ENCODE measurements around the gene MOV10L1.

Gene MOV10L1

DNA sequence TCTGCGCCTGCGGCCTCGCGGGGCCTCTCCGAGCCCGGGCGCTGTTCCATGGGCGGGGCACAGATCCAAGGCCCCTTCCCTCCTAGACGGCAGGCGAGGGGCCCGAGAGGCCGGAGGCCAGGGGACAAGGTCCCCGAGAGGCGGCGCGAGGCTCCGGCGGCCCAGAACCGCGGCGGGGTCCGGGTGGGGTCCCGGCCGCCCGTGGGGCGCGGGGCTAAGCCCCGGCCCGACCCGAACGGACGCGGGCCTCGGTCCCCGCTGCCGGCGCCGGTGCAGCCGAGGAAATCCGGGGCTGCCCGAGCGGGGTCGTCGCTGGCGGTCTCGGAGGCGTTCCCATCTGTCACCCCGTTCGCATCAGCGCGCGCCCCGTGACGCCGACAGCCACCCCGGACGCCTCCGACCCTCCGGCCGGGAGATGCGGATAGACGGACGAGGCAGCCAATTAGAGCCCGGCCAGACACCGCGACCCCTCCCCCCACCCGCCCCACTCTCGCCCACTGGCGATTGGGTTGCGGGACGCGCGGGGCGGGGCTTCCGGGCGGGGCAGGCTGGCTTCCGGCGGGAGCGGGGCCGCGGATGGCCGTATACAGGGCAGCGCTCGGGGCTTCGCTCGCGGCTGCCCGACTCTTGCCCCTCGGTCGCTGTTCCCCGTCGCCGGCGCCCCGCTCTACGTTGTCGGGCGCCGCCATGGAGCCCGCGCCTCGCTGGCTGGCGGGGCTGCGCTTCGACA lies 110.8 kb downstream of the MOV10L1 start, which contains the start of gene SELENOO:
Gene SELENOO (plus strand): TSS at position 551 of the 730 bp plus-strand sequence. CDS start 26 bp downstream, at position 577.
- H4K20me1 ChIP-seq (ENCODE audit: insufficient read depth, low read length): no peaks in the 10 kb centered on the region
- peak within 1 kb of the TSS; percentile 43; the same call in 1 of the 2 replicates for H2AFZ ChIP-seq (ENCODE audit: low read length)
- no peaks in the 10 kb centered on the region for H3K9me3 ChIP-seq (replicated peaks; ENCODE audit: insufficient read depth, low read length)
- no peaks in the 10 kb centered on the region for H3K27me3 ChIP-seq (replicated peaks; ENCODE audit: insufficient read depth, low read length)
- 0 out of 2 replicates have a peak, but pooled peaks cover 9% of the 10 kb centered on the region for H3F3A ChIP-seq (ENCODE audit: insufficient read depth, low read length)
- H3K36me3 ChIP-seq (replicated peaks; ENCODE audit: insufficient read depth, low read length): no peaks in the 10 kb centered on the region
- peak; percentile 91 for DNase-seq
- peak within 1 kb of the TSS; percentile 48 for H3K9ac ChIP-seq (ENCODE audit: low read length)
- TF ChIP-seq EZH2phosphoT487 (IDR thresholded peaks at IDR 0.05; ENCODE audit: low read length) (no peak), EZH2 (optimal IDR thresholded peaks at IDR 0.05; ENCODE audit: low read depth, low read length) (no peak), CTCF (IDR thresholded peaks at IDR 0.05; ENCODE audit: low read length) (no peak)
- peaks cover 17% of the 10 kb centered on the region for H3K79me2 ChIP-seq (ENCODE audit: low read length)
- peaks cover 7% of the 10 kb centered on the region; the same call in 1 of the 2 replicates for H3K4me1 ChIP-seq (ENCODE audit: low read length)
- H3K4me3 ChIP-seq (ENCODE audit: low read length): peak within 1 kb of the TSS; percentile 77
- peak within 1 kb of the TSS; percentile 90 for H3K4me2 ChIP-seq (ENCODE audit: low read depth, low read length)
- H3K27ac ChIP-seq (ENCODE audit: low read length): no peak within 1 kb of the TSS
- H3K9me2 ChIP-seq (replicated peaks; ENCODE audit: insufficient read depth, low read length): no peaks in the 10 kb centered on the region

DNA sequence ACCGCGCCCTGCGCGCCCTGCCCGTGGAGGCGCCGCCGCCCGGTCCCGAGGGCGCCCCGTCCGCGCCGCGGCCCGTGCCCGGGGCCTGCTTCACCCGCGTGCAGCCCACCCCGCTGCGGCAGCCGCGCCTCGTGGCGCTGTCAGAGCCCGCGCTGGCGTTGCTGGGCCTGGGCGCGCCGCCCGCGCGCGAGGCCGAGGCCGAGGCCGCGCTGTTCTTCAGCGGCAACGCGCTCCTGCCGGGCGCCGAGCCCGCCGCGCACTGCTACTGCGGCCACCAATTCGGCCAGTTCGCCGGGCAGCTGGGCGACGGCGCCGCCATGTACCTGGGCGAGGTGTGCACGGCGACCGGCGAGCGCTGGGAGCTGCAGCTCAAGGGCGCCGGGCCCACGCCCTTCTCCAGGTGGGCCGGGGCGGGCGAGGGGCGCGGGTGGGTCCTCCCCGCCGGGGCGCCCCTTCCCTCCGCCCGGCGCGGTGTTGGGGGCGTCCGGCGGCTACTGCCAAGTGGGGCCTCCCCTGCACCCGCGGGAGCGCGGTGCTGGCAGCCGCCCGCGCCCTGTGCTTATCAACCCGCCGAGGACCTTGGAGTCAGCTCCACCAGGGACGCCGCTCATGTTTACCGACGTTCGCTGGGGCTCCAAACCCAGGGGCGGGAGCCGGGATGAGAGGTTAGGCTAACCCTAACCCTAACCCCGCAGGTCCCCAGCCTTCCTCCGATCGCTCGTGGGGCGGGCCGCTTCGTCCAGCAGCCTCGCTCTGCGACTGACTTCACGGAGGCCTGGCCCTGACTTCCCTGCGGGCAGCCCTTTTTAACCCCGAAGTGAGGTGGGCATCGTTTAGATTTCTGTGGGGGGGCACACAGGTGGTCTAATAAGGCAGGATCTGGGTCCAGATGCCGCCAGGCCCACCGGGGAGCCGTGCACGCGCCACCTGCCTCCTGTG lies 111.7 kb downstream of the MOV10L1 start:
- H3K79me2 ChIP-seq (ENCODE audit: low read length): peaks cover 17% of the 10 kb centered on the region
- no peaks in the 10 kb centered on the region for H3K9me3 ChIP-seq (replicated peaks; ENCODE audit: insufficient read depth, low read length)
- peak overlapping the region; percentile 90 for H3K4me2 ChIP-seq (ENCODE audit: low read depth, low read length)
- peak overlapping the region; percentile 77 for H3K4me3 ChIP-seq (ENCODE audit: low read length)
- H3K9me2 ChIP-seq (replicated peaks; ENCODE audit: insufficient read depth, low read length): no peaks in the 10 kb centered on the region
- H4K20me1 ChIP-seq (ENCODE audit: insufficient read depth, low read length): no peaks in the 10 kb centered on the region
- 0 out of 2 replicates have a peak, but pooled peaks cover 9% of the 10 kb centered on the region for H3F3A ChIP-seq (ENCODE audit: insufficient read depth, low read length)
- H3K27me3 ChIP-seq (replicated peaks; ENCODE audit: insufficient read depth, low read length): no peaks in the 10 kb centered on the region
- peaks cover 7% of the 10 kb centered on the region; the same call in 1 of the 2 replicates for H3K4me1 ChIP-seq (ENCODE audit: low read length)
- TF ChIP-seq EZH2phosphoT487 (IDR thresholded peaks at IDR 0.05; ENCODE audit: low read length): no peak
- TF ChIP-seq EZH2 (optimal IDR thresholded peaks at IDR 0.05; ENCODE audit: low read depth, low read length): no peak
- no peak for TF ChIP-seq CTCF (IDR thresholded peaks at IDR 0.05; ENCODE audit: low read length)
- 0 out of 2 replicates have a peak overlapping the region, but pooled peaks have one; percentile 23 for H2AFZ ChIP-seq (ENCODE audit: low read length)
- peak overlapping the region; percentile 45; the same call in 1 of the 2 replicates for H3K9ac ChIP-seq (ENCODE audit: low read length)
- H3K36me3 ChIP-seq (replicated peaks; ENCODE audit: insufficient read depth, low read length): no peaks in the 10 kb centered on the region
- no peak overlapping the region for H3K27ac ChIP-seq (ENCODE audit: low read length)
- no peak for DNase-seq

- Histone ChIP-seq H3K9ac (ENCODE audit: low read length) (peak overlapping the region; percentile 45; the same call in 1 of the 2 replicates), H2AFZ (ENCODE audit: low read length) (no peak overlapping the region), H3K27ac (ENCODE audit: low read length) (no peak overlapping the region), H3K36me3 (replicated peaks; ENCODE audit: insufficient read depth, low read length) (no peaks in the 10 kb centered on the region), H4K20me1 (ENCODE audit: insufficient read depth, low read length) (no peaks in the 10 kb centered on the region), H3K9me3 (replicated peaks; ENCODE audit: insufficient read depth, low read length) (no peaks in the 10 kb centered on the region), H3K4me3 (ENCODE audit: low read length) (peak overlapping the region; percentile 77), H3K79me2 (ENCODE audit: low read length) (peaks cover 17% of the 10 kb centered on the region), H3K4me2 (ENCODE audit: low read depth, low read length) (peak overlapping the region; percentile 90), H3K9me2 (replicated peaks; ENCODE audit: insufficient read depth, low read length) (no peaks in the 10 kb centered on the region), H3K4me1 (ENCODE audit: low read length) (peaks cover 7% of the 10 kb centered on the region; the same call in 1 of the 2 replicates), H3K27me3 (replicated peaks; ENCODE audit: insufficient read depth, low read length) (no peaks in the 10 kb centered on the region), H3F3A (ENCODE audit: insufficient read depth, low read length) (0 out of 2 replicates have a peak, but pooled peaks cover 6% of the 10 kb centered on the region)
- no peak for TF ChIP-seq EZH2phosphoT487 (IDR thresholded peaks at IDR 0.05; ENCODE audit: low read length)
- TF ChIP-seq EZH2 (optimal IDR thresholded peaks at IDR 0.05; ENCODE audit: low read depth, low read length): no peak
- no peak for TF ChIP-seq CTCF (IDR thresholded peaks at IDR 0.05; ENCODE audit: low read length)
- DNase-seq: no peak
Measured at GRCh38 chr22:50202130-50202666, 112.4 kb downstream of the MOV10L1 start.

Measured in MM.1S (cell line).